Progenitor cell of endocrine pancreas (in vitro differentiated cells): ENCODE data around the gene CPO. TPM values are rescaled to one million over a fixed set of nuclear protein-coding genes. Genes with fewer than 3 reads are reported as not detected.

Source experiments
- DNase-seq: peaks from one replicate; pipeline ENCODE4 v3.0.0; 2021; ENCODE audit warnings: low spot score; ENCODE audit not compliant: unreplicated experiment
- H3K27ac Mint-ChIP-seq: 2 replicates; pipeline ENCODE4 v1.8.0; 2021; ENCODE audit warnings: mild to moderate bottlenecking, moderate library complexity, mixed read lengths
- H3K27me3 Mint-ChIP-seq: 2 replicates; pipeline ENCODE4 v1.8.0; 2021; ENCODE audit warnings: mixed read lengths
- H3K36me3 Mint-ChIP-seq: 2 replicates; pipeline ENCODE4 v1.8.0; 2022; ENCODE audit warnings: mixed read lengths; ENCODE audit not compliant: insufficient read depth
- H3K4me1 Mint-ChIP-seq: 2 replicates; pipeline ENCODE4 v1.8.0; 2021; ENCODE audit warnings: low read depth, mixed read lengths
- H3K4me3 Mint-ChIP-seq: 2 replicates; pipeline ENCODE4 v1.8.0; 2021; ENCODE audit warnings: low read depth, mild to moderate bottlenecking, moderate library complexity, mixed read lengths
- H3K9me3 Mint-ChIP-seq: 2 replicates; pipeline ENCODE4 v1.8.0; 2021; ENCODE audit warnings: low read depth, mixed read lengths
- CTCF ChIP-seq: fragments of 200-600 bp; sonication (generic); IDR thresholded peaks from one replicate; pipeline ENCODE4 v1.5.0; 2021; ENCODE audit warnings: antibody characterized with exemption, mild to moderate bottlenecking; ENCODE audit not compliant: unreplicated experiment
- total RNA-seq: library from RNA; stranded (reverse); gene quantifications from 2 replicates; pipeline ENCODE4 v1.2.1, GENCODE V29; 2021

The CPO gene
- total RNA-seq, 1 donor from 2014 or later = 0.24 TPM

- Mint-ChIP-seq H3K36me3 (no peaks in the 10 kb centered on the region), H3K27ac (no peak overlapping the region), H3K4me1 (no peaks in the 10 kb centered on the region), H3K9me3 (peaks cover 4% of the 10 kb centered on the region), H3K27me3 (no peaks in the 10 kb centered on the region), H3K4me3 (no peak overlapping the region)
- no peak for DNase-seq
- TF ChIP-seq CTCF = no peak
These were observed 35.2 kb downstream of the CPO start for GRCh38 chr2:206974551-206974950.

- no peaks in the 10 kb centered on the region for H3K27me3 Mint-ChIP-seq
- no peak overlapping the region for H3K4me3 Mint-ChIP-seq
- H3K9me3 Mint-ChIP-seq = peaks cover 4% of the 10 kb centered on the region
- no peaks in the 10 kb centered on the region for H3K36me3 Mint-ChIP-seq
- DNase-seq = no peak
- TF ChIP-seq CTCF = no peak
- no peaks in the 10 kb centered on the region for H3K4me1 Mint-ChIP-seq
- no peak overlapping the region for H3K27ac Mint-ChIP-seq
These were observed 39.4 kb downstream of the CPO start for GRCh38 chr2:206978746-206979145.

- DNase-seq = no peak
- no peak overlapping the region for H3K27ac Mint-ChIP-seq
- peaks cover 4% of the 10 kb centered on the region for H3K9me3 Mint-ChIP-seq
- H3K4me1 Mint-ChIP-seq = no peaks in the 10 kb centered on the region
- no peaks in the 10 kb centered on the region for H3K36me3 Mint-ChIP-seq
- H3K27me3 Mint-ChIP-seq = no peaks in the 10 kb centered on the region
- no peak for TF ChIP-seq CTCF
- H3K4me3 Mint-ChIP-seq = no peak overlapping the region
These were observed 40.0 kb downstream of the CPO start for GRCh38 chr2:206979365-206979764.

GRCh38 chr2:206979922-206980321 is 40.6 kb downstream of the CPO start:
- DNase-seq = no peak
- Mint-ChIP-seq H3K27ac (no peak overlapping the region), H3K27me3 (no peaks in the 10 kb centered on the region), H3K36me3 (no peaks in the 10 kb centered on the region), H3K4me1 (no peaks in the 10 kb centered on the region), H3K9me3 (peaks cover 4% of the 10 kb centered on the region), H3K4me3 (no peak overlapping the region)
- no peak for TF ChIP-seq CTCF

- Mint-ChIP-seq H3K36me3 (no peaks in the 10 kb centered on the region), H3K27ac (no peak overlapping the region), H3K9me3 (peaks cover 1% of the 10 kb centered on the region), H3K4me1 (no peaks in the 10 kb centered on the region), H3K4me3 (no peak overlapping the region), H3K27me3 (no peaks in the 10 kb centered on the region)
- TF ChIP-seq CTCF = no peak
- DNase-seq = no peak
These were observed 41.1 kb downstream of the CPO start for GRCh38 chr2:206980413-206980812.
